ENCODE results near the gene CDH23.

GRCh38 chr10:71578069-71578468 is 181.3 kb downstream of the CDH23 start:
- TF ChIP-seq, protein P1, sequence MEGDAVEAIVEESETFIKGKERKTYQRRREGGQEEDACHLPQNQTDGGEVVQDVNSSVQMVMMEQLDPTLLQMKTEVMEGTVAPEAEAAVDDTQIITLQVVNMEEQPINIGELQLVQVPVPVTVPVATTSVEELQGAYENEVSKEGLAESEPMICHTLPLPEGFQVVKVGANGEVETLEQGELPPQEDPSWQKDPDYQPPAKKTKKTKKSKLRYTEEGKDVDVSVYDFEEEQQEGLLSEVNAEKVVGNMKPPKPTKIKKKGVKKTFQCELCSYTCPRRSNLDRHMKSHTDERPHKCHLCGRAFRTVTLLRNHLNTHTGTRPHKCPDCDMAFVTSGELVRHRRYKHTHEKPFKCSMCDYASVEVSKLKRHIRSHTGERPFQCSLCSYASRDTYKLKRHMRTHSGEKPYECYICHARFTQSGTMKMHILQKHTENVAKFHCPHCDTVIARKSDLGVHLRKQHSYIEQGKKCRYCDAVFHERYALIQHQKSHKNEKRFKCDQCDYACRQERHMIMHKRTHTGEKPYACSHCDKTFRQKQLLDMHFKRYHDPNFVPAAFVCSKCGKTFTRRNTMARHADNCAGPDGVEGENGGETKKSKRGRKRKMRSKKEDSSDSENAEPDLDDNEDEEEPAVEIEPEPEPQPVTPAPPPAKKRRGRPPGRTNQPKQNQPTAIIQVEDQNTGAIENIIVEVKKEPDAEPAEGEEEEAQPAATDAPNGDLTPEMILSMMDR (conservative IDR thresholded peaks at IDR 0.05 in 1 of 2, IDR thresholded peaks at IDR 0.05 in 1 of 2; ENCODE audit: extremely low read depth in 1 of 2, insufficient read depth in 1 of 2, low read depth in 1 of 2, low read length in 2 of 2), result no peak
- no peak for TF ChIP-seq EZH2 (IDR thresholded peaks at IDR 0.05; ENCODE audit: borderline replicate concordance, low read length)
